Prostate gland (tissue), 2 donors: Measurements from ENCODE around the gene BATF2.

Experiments used
- CTCF ChIP-seq, 4 experiments: fragments of 200-600 bp in 2 of 4; fragments of 450-650 bp in 2 of 4; sonication (generic) in 2 of 4; IDR thresholded peaks; 1 replicate in 3 of 4; 2 replicates in 1 of 4; pipeline ENCODE4 v1.5.1; 2016 to 2019; ENCODE audit warnings: antibody characterized with exemption in 4 of 4, mild to moderate bottlenecking in 2 of 4, moderate library complexity in 2 of 4
- POLR2A ChIP-seq: fragments of 450-650 bp; IDR thresholded peaks from one replicate; pipeline ENCODE4 v1.6.1; 2016; ENCODE audit warnings: antibody characterized with exemption, mild to moderate bottlenecking
- POLR2AphosphoS5 ChIP-seq: sonication (generic); formaldehyde crosslinking; IDR thresholded peaks from one replicate; pipeline ENCODE4 v1.6.1; 2017; ENCODE audit warnings: antibody characterized with exemption

GRCh38 chr11:65008016-65008415, 11.2 kb upstream of the BATF2 start:
- TF ChIP-seq POLR2A (no peak), CTCF (IDR thresholded peaks at IDR 0.05) (no peak), POLR2AphosphoS5 (no peak)
